ENCODE measurements around the gene NEDD4L.

The NEDD4L gene

GRCh38 chr18:58305792-58306191, 261.8 kb downstream of the NEDD4L start:
- no peak overlapping the region for H3K4me3 ChIP-seq (ENCODE audit: low read depth, low read length)
- no peak for TF ChIP-seq CTCF (IDR thresholded peaks at IDR 0.05; ENCODE audit: borderline replicate concordance, insufficient read depth, low read depth, low read length)

- no peak for TF ChIP-seq CTCF (IDR thresholded peaks at IDR 0.05; ENCODE audit: borderline replicate concordance, insufficient read depth, low read depth, low read length)
- no peak overlapping the region for H3K4me3 ChIP-seq (ENCODE audit: low read depth, low read length)
Measured at GRCh38 chr18:58307441-58307840, 263.4 kb downstream of the NEDD4L start.

- no peak for TF ChIP-seq CTCF (IDR thresholded peaks at IDR 0.05; ENCODE audit: borderline replicate concordance, insufficient read depth, low read depth, low read length)
- no peak overlapping the region for H3K4me3 ChIP-seq (ENCODE audit: low read depth, low read length)
Measured at GRCh38 chr18:58308463-58308862, 264.4 kb downstream of the NEDD4L start.

GRCh38 chr18:58309099-58309498, 265.1 kb downstream of the NEDD4L start:
- TF ChIP-seq CTCF (IDR thresholded peaks at IDR 0.05; ENCODE audit: borderline replicate concordance, insufficient read depth, low read depth, low read length): no peak
- H3K4me3 ChIP-seq (ENCODE audit: low read depth, low read length): no peak overlapping the region

GRCh38 chr18:58309610-58310239, 265.7 kb downstream of the NEDD4L start:
- no peak for TF ChIP-seq CTCF (IDR thresholded peaks at IDR 0.05; ENCODE audit: borderline replicate concordance, insufficient read depth, low read depth, low read length)
- H3K4me3 ChIP-seq (ENCODE audit: low read depth, low read length): no peak overlapping the region

GRCh38 chr18:58310517-58310916, 266.5 kb downstream of the NEDD4L start:
- TF ChIP-seq CTCF (IDR thresholded peaks at IDR 0.05; ENCODE audit: borderline replicate concordance, insufficient read depth, low read depth, low read length): no peak

GRCh38 chr18:58311390-58311789, 267.4 kb downstream of the NEDD4L start:
- no peak overlapping the region for H3K4me3 ChIP-seq (ENCODE audit: low read depth, low read length)
- TF ChIP-seq CTCF (IDR thresholded peaks at IDR 0.05; ENCODE audit: borderline replicate concordance, insufficient read depth, low read depth, low read length): no peak

More at GRCh38 chr18:58310517-58310916, 266.5 kb downstream of the NEDD4L start:
- H3K4me3 ChIP-seq (ENCODE audit: low read depth, low read length): no peak overlapping the region
